ENCODE data around the gene VAV2. TPM values are rescaled to one million over a fixed set of nuclear protein-coding genes. Genes with fewer than 3 reads are reported as not detected.

VAV2 gene
- polyA plus RNA-seq, 1 donor = 48.4 TPM

DNA sequence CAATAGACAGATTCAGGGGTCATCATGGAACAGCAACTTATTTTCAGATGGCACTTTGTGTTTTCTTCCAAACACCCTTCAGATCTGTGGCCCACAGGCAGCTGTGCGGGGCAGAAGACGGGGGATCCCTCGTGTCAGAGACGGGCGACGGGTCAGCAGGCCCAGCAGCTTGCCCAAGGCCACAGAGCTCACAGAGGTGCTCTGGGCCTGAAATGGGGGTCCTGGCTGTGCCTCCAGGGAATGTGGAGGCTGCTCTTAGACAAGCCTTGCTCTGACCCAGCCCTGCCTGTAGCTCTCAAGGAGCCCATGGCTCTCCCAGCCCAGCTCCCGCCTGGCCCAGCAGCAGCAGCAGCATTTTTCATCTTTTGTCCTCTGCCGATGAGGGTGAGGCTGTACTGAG is 213.0 kb downstream of the VAV2 start:
- no CpG with 5 or more reads among the region's 8 CpGs for WGBS (ENCODE audit: insufficient coverage, low lambda C conversion rate)
- Histone ChIP-seq H3K27me3 (ENCODE audit: control insufficient read depth, insufficient read depth, low read length) (no peaks in the 10 kb centered on the region), H3K4me1 (ENCODE audit: control insufficient read depth, insufficient read depth, low read length) (no peaks in the 10 kb centered on the region), H3K9me3 (ENCODE audit: control insufficient read depth, low read depth, low read length) (peaks cover 14% of the 10 kb centered on the region), H3K27ac (ENCODE audit: low read length) (no peak overlapping the region), H3K4me3 (ENCODE audit: low read length) (no peak overlapping the region), H3K36me3 (ENCODE audit: control insufficient read depth, insufficient read depth, low read length) (peaks cover 87% of the 10 kb centered on the region)
- no peak for DNase-seq

GRCh38 chr9:133778336-133779013 is 213.6 kb downstream of the VAV2 start:
- no peaks in the 10 kb centered on the region for H3K27me3 ChIP-seq (ENCODE audit: control insufficient read depth, insufficient read depth, low read length)
- WGBS (ENCODE audit: insufficient coverage, low lambda C conversion rate) = no CpG with 5 or more reads among the region's 20 CpGs
- no peaks in the 10 kb centered on the region for H3K4me1 ChIP-seq (ENCODE audit: control insufficient read depth, insufficient read depth, low read length)
- peaks cover 88% of the 10 kb centered on the region for H3K36me3 ChIP-seq (ENCODE audit: control insufficient read depth, insufficient read depth, low read length)
- H3K4me3 ChIP-seq (ENCODE audit: low read length) = no peak overlapping the region
- H3K27ac ChIP-seq (ENCODE audit: low read length) = no peak overlapping the region
- H3K9me3 ChIP-seq (ENCODE audit: control insufficient read depth, low read depth, low read length) = peaks cover 15% of the 10 kb centered on the region
- DNase-seq = no peak

DNA sequence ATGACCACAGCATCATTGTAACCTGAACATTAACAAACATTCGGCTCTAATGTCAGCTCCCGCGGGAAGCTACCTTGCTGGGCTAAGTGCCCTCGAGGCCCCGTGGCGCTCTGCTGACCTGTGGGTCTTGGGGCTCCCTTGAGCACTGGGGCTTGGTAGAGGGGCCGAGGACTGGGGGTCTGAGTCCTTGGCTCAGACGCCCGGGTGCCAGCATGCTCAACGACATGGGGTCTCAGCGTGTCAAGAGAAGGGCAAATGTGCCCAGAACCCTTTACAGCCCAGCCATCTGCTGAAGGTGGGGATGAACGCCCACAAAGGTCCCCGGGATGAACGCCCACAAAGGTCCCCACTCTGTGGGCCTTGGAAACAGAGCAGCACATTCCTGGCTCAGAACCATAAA is 214.3 kb downstream of the VAV2 start:
- DNase-seq = no peak
- no peak overlapping the region for H3K4me3 ChIP-seq (ENCODE audit: low read length)
- no peaks in the 10 kb centered on the region for H3K27me3 ChIP-seq (ENCODE audit: control insufficient read depth, insufficient read depth, low read length)
- peaks cover 85% of the 10 kb centered on the region for H3K36me3 ChIP-seq (ENCODE audit: control insufficient read depth, insufficient read depth, low read length)
- no peaks in the 10 kb centered on the region for H3K4me1 ChIP-seq (ENCODE audit: control insufficient read depth, insufficient read depth, low read length)
- no CpG with 5 or more reads among the region's 14 CpGs for WGBS (ENCODE audit: insufficient coverage, low lambda C conversion rate)
- peaks cover 15% of the 10 kb centered on the region for H3K9me3 ChIP-seq (ENCODE audit: control insufficient read depth, low read depth, low read length)
- H3K27ac ChIP-seq (ENCODE audit: low read length) = no peak overlapping the region

- Histone ChIP-seq H3K4me1 (ENCODE audit: control insufficient read depth, insufficient read depth, low read length) (no peaks in the 10 kb centered on the region), H3K36me3 (ENCODE audit: control insufficient read depth, insufficient read depth, low read length) (peaks cover 88% of the 10 kb centered on the region), H3K9me3 (ENCODE audit: control insufficient read depth, low read depth, low read length) (peaks cover 15% of the 10 kb centered on the region), H3K27me3 (ENCODE audit: control insufficient read depth, insufficient read depth, low read length) (no peaks in the 10 kb centered on the region), H3K27ac (ENCODE audit: low read length) (no peak overlapping the region), H3K4me3 (ENCODE audit: low read length) (no peak overlapping the region)
- DNase-seq = no peak
- no CpG with 5 or more reads among the region's 15 CpGs for WGBS (ENCODE audit: insufficient coverage, low lambda C conversion rate)
Observed at GRCh38 chr9:133777068-133777791, 214.9 kb downstream of the VAV2 start.

GRCh38 chr9:133775951-133776905 is 215.9 kb downstream of the VAV2 start:
- H3K4me1 ChIP-seq (ENCODE audit: control insufficient read depth, insufficient read depth, low read length) = no peaks in the 10 kb centered on the region
- no peak overlapping the region for H3K27ac ChIP-seq (ENCODE audit: low read length)
- peaks cover 18% of the 10 kb centered on the region for H3K9me3 ChIP-seq (ENCODE audit: control insufficient read depth, low read depth, low read length)
- no peak for DNase-seq
- H3K36me3 ChIP-seq (ENCODE audit: control insufficient read depth, insufficient read depth, low read length) = peaks cover 92% of the 10 kb centered on the region
- H3K4me3 ChIP-seq (ENCODE audit: low read length) = no peak overlapping the region
- no peaks in the 10 kb centered on the region for H3K27me3 ChIP-seq (ENCODE audit: control insufficient read depth, insufficient read depth, low read length)
- WGBS (ENCODE audit: insufficient coverage, low lambda C conversion rate) = no CpG with 5 or more reads among the region's 27 CpGs

- H3K36me3 ChIP-seq (ENCODE audit: control insufficient read depth, insufficient read depth, low read length) = peaks cover 89% of the 10 kb centered on the region
- no peak overlapping the region for H3K4me3 ChIP-seq (ENCODE audit: low read length)
- no CpG with 5 or more reads among the region's 2 CpGs for WGBS (ENCODE audit: insufficient coverage, low lambda C conversion rate)
- no peak overlapping the region for H3K27ac ChIP-seq (ENCODE audit: low read length)
- peaks cover 18% of the 10 kb centered on the region for H3K9me3 ChIP-seq (ENCODE audit: control insufficient read depth, low read depth, low read length)
- H3K27me3 ChIP-seq (ENCODE audit: control insufficient read depth, insufficient read depth, low read length) = no peaks in the 10 kb centered on the region
- no peaks in the 10 kb centered on the region for H3K4me1 ChIP-seq (ENCODE audit: control insufficient read depth, insufficient read depth, low read length)
- no peak for DNase-seq
Observed at GRCh38 chr9:133775291-133775690, 216.8 kb downstream of the VAV2 start.

DNA sequence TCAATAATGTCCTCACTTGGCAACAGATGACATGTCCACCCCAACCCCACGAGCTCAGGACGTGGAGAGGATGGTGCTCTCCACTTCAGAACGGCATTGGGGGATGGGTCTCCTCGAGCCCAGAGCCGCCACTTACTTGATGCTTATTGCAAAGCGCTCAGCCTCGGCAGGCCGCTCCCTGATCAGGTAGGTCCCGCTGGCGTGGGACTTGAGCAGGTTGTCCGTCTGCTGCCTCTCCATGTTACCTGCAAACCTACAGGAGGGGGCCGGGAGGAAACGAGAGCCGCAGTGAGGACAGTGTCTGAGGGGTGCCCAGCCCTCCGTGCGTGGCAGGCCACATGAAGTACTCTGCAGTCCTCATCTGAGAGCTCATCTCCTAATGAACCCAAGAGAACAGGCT is 217.3 kb downstream of the VAV2 start:
- no peak overlapping the region for H3K27ac ChIP-seq (ENCODE audit: low read length)
- WGBS (ENCODE audit: insufficient coverage, low lambda C conversion rate) = no CpG with 5 or more reads among the region's 16 CpGs
- H3K4me1 ChIP-seq (ENCODE audit: control insufficient read depth, insufficient read depth, low read length) = no peaks in the 10 kb centered on the region
- H3K27me3 ChIP-seq (ENCODE audit: control insufficient read depth, insufficient read depth, low read length) = no peaks in the 10 kb centered on the region
- H3K4me3 ChIP-seq (ENCODE audit: low read length) = no peak overlapping the region
- no peak for DNase-seq
- H3K9me3 ChIP-seq (ENCODE audit: control insufficient read depth, low read depth, low read length) = peaks cover 18% of the 10 kb centered on the region
- peaks cover 89% of the 10 kb centered on the region for H3K36me3 ChIP-seq (ENCODE audit: control insufficient read depth, insufficient read depth, low read length)

- DNase-seq = no peak
- Histone ChIP-seq H3K4me1 (ENCODE audit: control insufficient read depth, insufficient read depth, low read length) (no peaks in the 10 kb centered on the region), H3K4me3 (ENCODE audit: low read length) (no peak overlapping the region), H3K27ac (ENCODE audit: low read length) (no peak overlapping the region), H3K36me3 (ENCODE audit: control insufficient read depth, insufficient read depth, low read length) (peaks cover 89% of the 10 kb centered on the region), H3K27me3 (ENCODE audit: control insufficient read depth, insufficient read depth, low read length) (no peaks in the 10 kb centered on the region), H3K9me3 (ENCODE audit: control insufficient read depth, low read depth, low read length) (peaks cover 22% of the 10 kb centered on the region)
- no CpG with 5 or more reads among the region's 9 CpGs for WGBS (ENCODE audit: insufficient coverage, low lambda C conversion rate)
Observed at GRCh38 chr9:133773889-133774655, 218.1 kb downstream of the VAV2 start.

- WGBS (ENCODE audit: insufficient coverage, low lambda C conversion rate) = no CpG with 5 or more reads among the region's 7 CpGs
- Histone ChIP-seq H3K4me3 (ENCODE audit: low read length) (no peak overlapping the region), H3K27ac (ENCODE audit: low read length) (no peak overlapping the region), H3K27me3 (ENCODE audit: control insufficient read depth, insufficient read depth, low read length) (no peaks in the 10 kb centered on the region), H3K4me1 (ENCODE audit: control insufficient read depth, insufficient read depth, low read length) (no peaks in the 10 kb centered on the region), H3K9me3 (ENCODE audit: control insufficient read depth, low read depth, low read length) (peaks cover 32% of the 10 kb centered on the region), H3K36me3 (ENCODE audit: control insufficient read depth, insufficient read depth, low read length) (peaks cover 91% of the 10 kb centered on the region)
- no peak for DNase-seq
Observed at GRCh38 chr9:133772581-133772980, 219.5 kb downstream of the VAV2 start.
